HG03520 (cell line): ENCODE measurements around the gene TTBK2.

ENCODE experiments used
- ATAC-seq: cut with Tn5 transposase; IDR thresholded peaks from one replicate; pipeline ENCODE4 v1.9.1; 2021; ENCODE audit warnings: mild to moderate bottlenecking, moderate library complexity; ENCODE audit not compliant: unreplicated experiment

TTBK2 gene

GRCh38 chr15:42696626-42697025, 224.0 kb downstream of the TTBK2 start:
- ATAC-seq = no peak

- no peak for ATAC-seq
Measured at GRCh38 chr15:42695527-42696071, 225.0 kb downstream of the TTBK2 start.

GRCh38 chr15:42694398-42694797, 226.2 kb downstream of the TTBK2 start:
- no peak for ATAC-seq

GRCh38 chr15:42693942-42694341, 226.6 kb downstream of the TTBK2 start:
- no peak for ATAC-seq

GRCh38 chr15:42693496-42693895, 227.1 kb downstream of the TTBK2 start:
- no peak for ATAC-seq

- no peak for ATAC-seq
Measured at GRCh38 chr15:42692997-42693396, 227.6 kb downstream of the TTBK2 start.

GRCh38 chr15:42692536-42692935, 228.0 kb downstream of the TTBK2 start:
- ATAC-seq = no peak

- ATAC-seq = no peak
Measured at GRCh38 chr15:42691770-42692169, 228.8 kb downstream of the TTBK2 start.

- no peak for ATAC-seq
Measured at GRCh38 chr15:42691308-42691707, 229.3 kb downstream of the TTBK2 start.
